NCI-H187 treated with DMSO at 0.1 percent for 48 hours (cell line): ENCODE measurements around the gene AMZ2.
"Not testable (repeated sequence)": the region's sequence is repeated elsewhere in the genome, so short reads cannot be mapped to it uniquely, and the experiment has no call there.

Source experiments
- DNase-seq: peaks from one replicate; lab custom pipeline; 2025; lab: John Stamatoyannopoulos, UW

The AMZ2 gene

GRCh38 chr17:68220786-68221185 lies 27.1 kb upstream of the AMZ2 start:
- DNase-seq: not testable (repeated sequence)

GRCh38 chr17:68221786-68222185 lies 26.1 kb upstream of the AMZ2 start:
- DNase-seq: no peak

GRCh38 chr17:68222606-68223005 lies 25.2 kb upstream of the AMZ2 start:
- no peak for DNase-seq

- DNase-seq: not testable (repeated sequence)
These were observed 22.8 kb upstream of the AMZ2 start for GRCh38 chr17:68225055-68225454.

- DNase-seq: not testable (repeated sequence)
These were observed 19.7 kb upstream of the AMZ2 start for GRCh38 chr17:68228039-68228680.

- DNase-seq: no peak
These were observed 18.8 kb upstream of the AMZ2 start for GRCh38 chr17:68228817-68229570.

- DNase-seq: no peak
These were observed 18.2 kb upstream of the AMZ2 start for GRCh38 chr17:68229619-68230018.

- DNase-seq: not testable (repeated sequence)
These were observed 16.7 kb upstream of the AMZ2 start for GRCh38 chr17:68231131-68231530.

- no peak for DNase-seq
These were observed 16.3 kb upstream of the AMZ2 start for GRCh38 chr17:68231541-68231940.

- DNase-seq: not testable (repeated sequence)
These were observed 15.1 kb upstream of the AMZ2 start for GRCh38 chr17:68232741-68233140.

- DNase-seq: not testable (repeated sequence)
These were observed 13.0 kb upstream of the AMZ2 start for GRCh38 chr17:68234726-68235335.

GRCh38 chr17:68235336-68235791 lies 12.5 kb upstream of the AMZ2 start:
- not testable (repeated sequence) for DNase-seq

- DNase-seq: not testable (repeated sequence)
These were observed 10.3 kb upstream of the AMZ2 start for GRCh38 chr17:68237369-68238163.

GRCh38 chr17:68238164-68238870 lies 9.5 kb upstream of the AMZ2 start:
- DNase-seq: no peak

- DNase-seq: no peak
These were observed 9.0 kb upstream of the AMZ2 start for GRCh38 chr17:68238871-68239253.

GRCh38 chr17:68239632-68240366 lies 8.0 kb upstream of the AMZ2 start:
- DNase-seq: no peak

- no peak for DNase-seq
These were observed 1.4 kb upstream of the AMZ2 start for GRCh38 chr17:68246271-68247028.

- DNase-seq: no peak
These were observed 469 bp downstream of the AMZ2 start for GRCh38 chr17:68248199-68248825.

- DNase-seq: no peak
These were observed 1.0 kb downstream of the AMZ2 start for GRCh38 chr17:68248891-68249290.

GRCh38 chr17:68249354-68249765 lies 1.5 kb downstream of the AMZ2 start:
- no peak for DNase-seq
